Pancreas (tissue), 10 donors: Measurements from ENCODE around the gene DRAP1. TPM values are rescaled to one million over a fixed set of nuclear protein-coding genes. Genes with fewer than 3 reads are reported as not detected.
"Not testable (repeated sequence)": the region's sequence is repeated elsewhere in the genome, so short reads cannot be mapped to it uniquely, and the experiment has no call there.

ENCODE experiments used
- ATAC-seq, 4 donors: fragments of 200-7000 bp; cut with Tn5 transposase; one replicate each; pipeline versions ENCODE4 v1.8.0 to v1.9.1; 2020; ENCODE audit warnings: mild to moderate bottlenecking in 4 of 4, moderate library complexity in 4 of 4
- DNase-seq, 6 donors: peaks; one replicate each; pipeline ENCODE4 v3.0.0-alpha.2; 2020
- FAIRE-seq: peaks from 2 replicates; lab custom pipeline; 2012; peaks lifted over from hg19 to GRCh38; lab: Jason Lieb, UNC
- H3K27ac ChIP-seq, 4 donors: fragments of 200-600 bp; sonication (generic); 1 replicate in 3 of 4; 2 replicates in 1 of 4; pipeline versions ENCODE4 v1.5.0 to v1.8.0; 2020
- H3K27me3 ChIP-seq, 4 donors: fragments of 200-600 bp; one replicate each; pipeline ENCODE4 v1.8.0; 2021
- H3K36me3 ChIP-seq, 3 donors: fragments of 200-600 bp; sonication (generic) in 1 of 3; one replicate each; pipeline versions ENCODE4 v1.5.0 to v1.8.0; 2020 to 2021
- H3K4me1 ChIP-seq, 3 donors: fragments of 200-600 bp; one replicate each; pipeline ENCODE4 v1.8.0; 2021
- H3K4me3 ChIP-seq, 4 donors: fragments of 200-600 bp; sonication (generic) in 2 of 4; one replicate each; pipeline versions ENCODE4 v1.5.0 to v1.8.0; 2020 to 2021
- H3K9me3 ChIP-seq, 4 donors: fragments of 200-600 bp; one replicate each; pipeline ENCODE4 v1.8.0; 2021
- WGBS, 2 donors: extraction: QIAGEN DNeasy Blood & Tissue Kit; methylation state at CpG; one replicate each; pipeline ENCODE4 v1.1.7; 2013; 5-methylcytosine and 5-hydroxymethylcytosine counted together
- intact Hi-C, 3 donors: fragments of 100-400 bp; cut with DNase I; formaldehyde crosslinking; loops; one replicate each; pipeline versions ENCODE4 v1.11.1 to v1.14.2; 2022
- polyA plus RNA-seq, 2 donors: library from polyadenylated mRNA; stranded (reverse); fragments of 200-250 nt; gene quantifications; one replicate each; pipeline ENCODE4 v1.2.3, GENCODE V29; 2013
- total RNA-seq, 6 donors: library from RNA; stranded (reverse); fragmentation: NEBNext Ultra II Directional in 4 of 6; extraction: Animal tissue kit (Norgen Biotek cat#: 25700) in 4 of 6; gene quantifications; one replicate each; pipeline versions ENCODE4 v1.2.1 to v1.2.4, GENCODE V29; 2021 to 2023
- TF ChIP-seq, protein P1 (sequence below), 4 donors: fragments of 200-600 bp; sonication (generic) in 3 of 4; IDR thresholded peaks; one replicate each; pipeline versions ENCODE4 v1.5.0 to v1.8.0; 2021; ENCODE audit warnings: antibody characterized with exemption in 4 of 4
- donor health status: healthy with polysubstance abuse.
- donor health status: DM: no; HTN: no; CAD: no; lungs with moderate emphysema.
- donor health status: DM: no; HTN: no; CAD: no.
- donor health status: control.
- donor health status: control.
- donor health status: Bipolar disorder and iron deficiency.
- donor health status: DM: yes; HTN: yes; CAD: no.
- donor health status: DM: no; HTN: no; CAD: no.
- donor health status: DM: no; HTN: no; CAD: no.
- donor health status: DM: yes; HTN: yes; CAD: no.

The DRAP1 gene
- total and polyA plus RNA-seq, 8 donors: 20.4 to 58.8 (median 27.2) TPM

GRCh38 chr11:65946655-65947054 is 27.4 kb downstream of the DRAP1 start:
- TF ChIP-seq, protein P1, sequence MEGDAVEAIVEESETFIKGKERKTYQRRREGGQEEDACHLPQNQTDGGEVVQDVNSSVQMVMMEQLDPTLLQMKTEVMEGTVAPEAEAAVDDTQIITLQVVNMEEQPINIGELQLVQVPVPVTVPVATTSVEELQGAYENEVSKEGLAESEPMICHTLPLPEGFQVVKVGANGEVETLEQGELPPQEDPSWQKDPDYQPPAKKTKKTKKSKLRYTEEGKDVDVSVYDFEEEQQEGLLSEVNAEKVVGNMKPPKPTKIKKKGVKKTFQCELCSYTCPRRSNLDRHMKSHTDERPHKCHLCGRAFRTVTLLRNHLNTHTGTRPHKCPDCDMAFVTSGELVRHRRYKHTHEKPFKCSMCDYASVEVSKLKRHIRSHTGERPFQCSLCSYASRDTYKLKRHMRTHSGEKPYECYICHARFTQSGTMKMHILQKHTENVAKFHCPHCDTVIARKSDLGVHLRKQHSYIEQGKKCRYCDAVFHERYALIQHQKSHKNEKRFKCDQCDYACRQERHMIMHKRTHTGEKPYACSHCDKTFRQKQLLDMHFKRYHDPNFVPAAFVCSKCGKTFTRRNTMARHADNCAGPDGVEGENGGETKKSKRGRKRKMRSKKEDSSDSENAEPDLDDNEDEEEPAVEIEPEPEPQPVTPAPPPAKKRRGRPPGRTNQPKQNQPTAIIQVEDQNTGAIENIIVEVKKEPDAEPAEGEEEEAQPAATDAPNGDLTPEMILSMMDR (IDR thresholded peaks at IDR 0.05): no peak
- Histone ChIP-seq H3K36me3 (no peaks in the 10 kb centered on the region), H3K27me3 (no peaks in the 10 kb centered on the region), H3K27ac (no peak overlapping the region), H3K4me3 (no peak overlapping the region), H3K4me1 (no peaks in the 10 kb centered on the region), H3K9me3 (no peaks in the 10 kb centered on the region)
- intact Hi-C loops: no loop called here
- WGBS, 2 donors: 68 to 82% methylated on average over 4 of the region's 4 CpGs
- DNase-seq: no peak
- ATAC-seq: no peak
- no peak for FAIRE-seq

DNA sequence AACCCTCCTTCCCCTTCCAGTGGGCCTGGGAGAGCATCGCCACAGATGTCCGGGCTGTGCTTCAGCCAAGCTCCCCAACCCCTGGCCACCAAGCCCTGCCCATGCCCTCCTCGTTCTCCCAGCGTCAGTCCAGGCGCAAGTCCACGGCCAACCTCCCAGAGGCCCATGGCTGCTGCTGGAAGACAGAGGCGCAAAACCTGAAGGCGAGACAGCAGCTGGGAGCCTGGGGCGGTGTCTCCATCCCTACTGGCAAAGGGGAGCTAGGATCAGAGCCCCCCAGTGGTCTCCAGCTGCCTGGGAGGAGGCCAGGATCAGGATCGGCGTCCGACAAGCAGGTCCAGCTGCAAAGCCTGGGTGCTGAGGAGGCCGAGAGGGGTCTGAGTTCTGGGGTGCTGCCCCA is 27.9 kb downstream of the DRAP1 start:
- ATAC-seq (no peak), DNase-seq (no peak), FAIRE-seq (no peak)
- intact Hi-C loops: no loop called here
- no peak overlapping the region for H3K27ac ChIP-seq
- no peaks in the 10 kb centered on the region for H3K9me3 ChIP-seq
- no peaks in the 10 kb centered on the region for H3K4me1 ChIP-seq
- no peaks in the 10 kb centered on the region for H3K36me3 ChIP-seq
- 59 to 66% methylated on average over 13 of the region's 13 CpGs for WGBS, 2 donors
- no peak overlapping the region for H3K4me3 ChIP-seq
- TF ChIP-seq, protein P1 (IDR thresholded peaks at IDR 0.05): no peak
- H3K27me3 ChIP-seq: no peaks in the 10 kb centered on the region

DNA sequence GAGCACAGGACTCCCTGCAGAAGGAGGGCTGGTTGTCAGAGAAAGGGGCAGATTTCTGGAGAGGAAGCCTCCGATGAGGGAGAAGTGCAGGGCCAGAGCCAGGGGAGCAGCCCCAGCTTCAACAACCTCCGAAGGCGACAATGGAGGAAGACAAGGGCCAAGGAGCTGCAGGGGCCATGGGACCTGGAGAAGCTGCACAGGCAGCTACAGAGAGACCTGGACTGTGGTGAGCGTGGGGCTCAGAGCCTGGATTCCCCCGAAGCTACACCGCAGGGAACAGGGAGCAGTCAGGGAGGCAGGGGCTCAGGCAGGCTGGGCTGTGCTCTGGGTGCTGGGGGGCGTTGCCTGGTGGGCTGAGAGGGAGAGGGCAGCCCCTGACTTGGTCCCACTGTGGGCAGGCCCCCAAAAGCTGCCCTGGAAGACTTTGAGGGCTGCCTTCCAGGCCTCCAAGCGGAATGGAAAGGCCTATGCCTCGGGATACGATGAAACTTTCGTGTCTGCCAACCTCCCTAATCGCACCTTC is 28.4 kb downstream of the DRAP1 start:
- TF ChIP-seq, protein P1 (IDR thresholded peaks at IDR 0.05): no peak
- Histone ChIP-seq H3K4me1 (no peaks in the 10 kb centered on the region), H3K36me3 (no peaks in the 10 kb centered on the region), H3K9me3 (no peaks in the 10 kb centered on the region), H3K27ac (no peak overlapping the region), H3K4me3 (no peak overlapping the region), H3K27me3 (no peaks in the 10 kb centered on the region)
- WGBS, 2 donors: 67 to 74% methylated on average over 12 of the region's 12 CpGs
- DNase-seq (no peak), ATAC-seq (no peak), FAIRE-seq (no peak)
- intact Hi-C loops: no loop called here

DNA sequence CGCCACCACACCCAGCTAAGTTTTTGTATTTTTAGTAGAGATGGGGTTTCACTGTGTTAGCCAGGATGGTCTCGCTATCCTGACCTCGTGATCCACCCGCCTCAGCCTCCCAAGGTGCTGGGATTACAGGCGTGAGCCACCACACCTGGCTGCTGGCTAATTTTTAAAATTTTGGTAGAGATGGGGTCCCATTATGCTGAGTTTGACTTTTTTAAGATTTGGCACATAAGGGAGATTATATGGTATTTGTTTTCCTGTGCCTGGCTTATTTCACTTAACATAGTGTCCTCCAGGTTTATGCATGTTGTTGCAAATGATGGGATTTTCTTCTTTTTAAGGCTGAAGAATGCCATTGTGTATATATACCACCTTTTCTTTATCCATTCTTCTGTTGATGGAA is 31.5 kb downstream of the DRAP1 start:
- ATAC-seq, H3K36me3 ChIP-seq, H3K4me3 ChIP-seq, intact Hi-C loops, H3K27me3 ChIP-seq, H3K27ac ChIP-seq, H3K9me3 ChIP-seq, H3K4me1 ChIP-seq, FAIRE-seq, DNase-seq: not testable (repeated sequence)
- WGBS, 2 donors: 88 to 89% methylated on average over 5 of the region's 5 CpGs

DNA sequence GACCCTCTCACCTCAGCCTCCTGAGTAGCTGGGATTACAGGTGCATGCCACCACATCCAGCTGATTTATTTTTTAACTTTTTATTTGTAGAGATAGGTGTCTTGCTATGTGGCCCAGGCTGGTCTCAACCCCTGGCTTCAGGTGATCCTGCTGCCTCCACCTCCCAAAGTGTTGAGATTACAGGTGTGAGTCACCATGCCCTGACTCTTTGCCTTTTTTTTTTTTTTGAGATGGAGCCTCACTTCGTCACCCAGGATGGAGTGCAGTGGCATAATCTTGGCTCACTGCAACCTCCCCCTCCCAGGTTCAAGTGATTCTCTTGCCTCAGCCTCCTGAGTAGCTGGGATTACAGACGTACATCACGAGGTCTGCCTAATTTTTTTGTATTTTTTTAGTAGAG is 32.4 kb downstream of the DRAP1 start:
- DNase-seq, H3K4me1 ChIP-seq, H3K27ac ChIP-seq, H3K9me3 ChIP-seq, FAIRE-seq, ATAC-seq, H3K27me3 ChIP-seq, intact Hi-C loops, H3K36me3 ChIP-seq, H3K4me3 ChIP-seq: not testable (repeated sequence)
- 23 to 33% methylated on average over 3 of the region's 3 CpGs for WGBS, 2 donors

DNA sequence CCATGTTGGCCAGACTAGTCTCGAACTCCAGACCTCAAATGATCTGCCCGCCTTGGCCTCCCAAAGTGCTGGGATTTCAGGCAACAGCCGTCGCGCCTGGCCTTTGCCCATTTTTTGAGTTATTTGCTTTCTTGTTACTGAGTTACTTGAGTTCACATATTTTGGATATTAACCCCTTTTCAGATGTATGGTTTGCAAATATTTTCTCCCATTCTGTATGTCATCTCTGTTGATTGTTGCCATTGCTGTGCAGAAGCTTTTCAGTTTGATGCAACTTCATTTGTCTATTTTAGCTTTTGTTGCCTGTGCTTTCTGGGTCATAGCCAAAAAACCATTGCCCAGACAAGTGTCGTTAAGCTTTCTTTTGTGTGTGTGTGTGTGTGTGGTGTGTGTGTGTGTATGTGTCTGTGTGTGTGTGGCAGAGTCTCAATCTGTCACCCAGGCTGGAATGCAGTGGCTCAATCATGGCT is 32.9 kb downstream of the DRAP1 start:
- intact Hi-C loops: no loop called here
- 15 to 17% methylated on average over 6 of the region's 6 CpGs for WGBS, 2 donors
- TF ChIP-seq, protein P1 (IDR thresholded peaks at IDR 0.05): no peak
- Histone ChIP-seq H3K4me1 (no peaks in the 10 kb centered on the region), H3K36me3 (no peaks in the 10 kb centered on the region), H3K9me3 (no peaks in the 10 kb centered on the region), H3K4me3 (no peak overlapping the region), H3K27me3 (no peaks in the 10 kb centered on the region), H3K27ac (no peak overlapping the region)
- ATAC-seq (no peak), DNase-seq (no peak), FAIRE-seq (no peak)
